A549 (cell line): ENCODE measurements around the gene SSBP2.

Experiments
- CEBPB ChIP-seq, 2 experiments: fragments of >200 bp in 1 of 2; sonication (Bioruptor Twin) in 1 of 2; formaldehyde crosslinking in 1 of 2; IDR thresholded peaks; 2 replicates each; pipeline ENCODE4 v1.6.1; 2012 to 2016
- CTCF ChIP-seq: fragments of >200 bp; sonication (Bioruptor Twin); formaldehyde crosslinking; IDR thresholded peaks from 3 replicates; pipeline ENCODE4 v1.5.1; 2016
- GATA3 ChIP-seq: IDR thresholded peaks from 2 replicates; pipeline ENCODE4 v1.6.1; 2012; ENCODE audit warnings: borderline replicate concordance
- JUN ChIP-seq, 2 experiments: fragments of >200 bp; sonication (Bioruptor Twin); formaldehyde crosslinking; IDR thresholded peaks; 2 replicates in 1 of 2; 3 replicates in 1 of 2; pipeline ENCODE4 v1.6.1; 2016 to 2017
- MAFK ChIP-seq: fragments of 450-650 bp; IDR thresholded peaks from 2 replicates; pipeline ENCODE4 v1.6.1; 2014; ENCODE audit not compliant: partially characterized antibody
- RNF2 ChIP-seq: fragments of 200-600 bp; sonication (generic); IDR thresholded peaks from 2 replicates; pipeline ENCODE4 v1.6.1; 2016; ENCODE audit warnings: low read depth, mild to moderate bottlenecking, antibody characterized with exemption, moderate library complexity, borderline replicate concordance
- TP53 ChIP-seq: fragments of 250-450 bp; sonication (Bioruptor Pico); IDR thresholded peaks from 2 replicates; pipeline ENCODE4 v1.5.0; 2021; ENCODE audit warnings: mild to moderate bottlenecking, moderate library complexity

DNA sequence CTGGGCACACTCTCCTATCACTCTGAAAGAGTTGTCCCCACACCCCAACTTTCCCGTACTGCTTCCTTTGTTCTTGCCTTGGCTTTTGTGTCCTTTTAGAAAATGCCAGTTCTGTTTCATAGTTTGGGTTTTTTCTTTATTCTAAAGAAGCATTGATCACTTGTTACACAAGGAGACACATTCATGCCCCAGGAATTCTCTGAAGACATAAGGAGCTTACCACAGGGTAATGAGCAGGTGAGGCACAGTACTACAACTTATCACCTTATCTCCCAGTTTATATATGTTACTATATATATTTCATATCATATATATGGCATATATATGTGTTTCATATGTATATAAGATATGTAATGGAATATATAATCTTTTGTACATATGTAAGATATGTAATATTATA is 6.5 kb upstream of the SSBP2 start:
- no peak for TF ChIP-seq TP53 (CRISPR knock-in tag)
- no peak for TF ChIP-seq CTCF
- TF ChIP-seq CEBPB (IDR thresholded peaks at IDR 0.05), result no peak
- TF ChIP-seq JUN (IDR thresholded peaks at IDR 0.05), result no peak
- TF ChIP-seq GATA3, result no peak
- no peak for TF ChIP-seq RNF2
- no peak for TF ChIP-seq MAFK
